AG04450 (cell line): ENCODE measurements around the gene VPS39. TPM values are rescaled to one million over a fixed set of nuclear protein-coding genes. Genes with fewer than 3 reads are reported as not detected.

ENCODE experiments used
- CTCF ChIA-PET: fragments of 300-600, 350-600 bp; formaldehyde crosslinking; extraction: SDS; loops from one replicate; lab custom pipeline; 2022; ENCODE audit warnings: antibody characterized with exemption, inconsistent platforms; lab: Charles Lee
- POLR2A ChIA-PET: fragments of 350-600 bp; formaldehyde crosslinking; extraction: SDS; loops from one replicate; lab custom pipeline; 2021; ENCODE audit warnings: antibody characterized with exemption, inconsistent platforms; lab: Yijun Ruan, JAX
- DNase-seq: peaks from one replicate; pipeline ENCODE4 v3.0.0-alpha.2; 2011; ENCODE audit warnings: low read depth, low spot score
- H3K27ac ChIP-seq: one replicate; pipeline ENCODE4 v1.5.1; 2012; ENCODE audit warnings: low read depth, low read length, control low read depth
- H3K27me3 ChIP-seq: one replicate; pipeline ENCODE4 v1.6.0; 2012; ENCODE audit warnings: low read length; ENCODE audit not compliant: control insufficient read depth, insufficient read depth
- H3K4me3 ChIP-seq: 2 replicates; pipeline ENCODE4 v1.5.1; 2011; ENCODE audit warnings: mild to moderate bottlenecking, low read depth, low read length, control low read depth
- H3K9me3 ChIP-seq: 2 replicates; pipeline ENCODE4 v1.5.1; 2012; ENCODE audit warnings: low read length; ENCODE audit not compliant: control insufficient read depth, insufficient read depth
- CTCF ChIP-seq: IDR thresholded peaks from 2 replicates; pipeline ENCODE4 v1.5.1; 2011; ENCODE audit warnings: low read depth, low read length, control low read depth, inconsistent platforms
- polyA plus RNA-seq: library from polyadenylated mRNA; depleted of rRNA; stranded (reverse); fragments of >200 nt; gene quantifications from 2 replicates; pipeline ENCODE4 v1.2.3, GENCODE V29; 2011

VPS39 gene
- polyA plus RNA-seq, 1 experiment, result 69.0 TPM

GRCh38 chr15:42155546-42156242 lies 52.4 kb downstream of the VPS39 start:
- Histone ChIP-seq H3K27ac (no peak overlapping the region), H3K4me3 (no peak overlapping the region), H3K27me3 (peaks cover 2% of the 10 kb centered on the region), H3K9me3 (no peaks in the 10 kb centered on the region; the same call in 1 of the 2 replicates)
- CTCF ChIA-PET, result no interaction called here
- TF ChIP-seq CTCF, result no peak
- no peak for DNase-seq
- POLR2A ChIA-PET, result no interaction called here

GRCh38 chr15:42154956-42155355 lies 53.1 kb downstream of the VPS39 start:
- Histone ChIP-seq H3K27ac (no peak overlapping the region), H3K27me3 (peaks cover 2% of the 10 kb centered on the region), H3K4me3 (no peak overlapping the region), H3K9me3 (no peaks in the 10 kb centered on the region; the same call in 1 of the 2 replicates)
- CTCF ChIA-PET, result no interaction called here
- TF ChIP-seq CTCF, result no peak
- no peak for DNase-seq
- POLR2A ChIA-PET, result no interaction called here

GRCh38 chr15:42154212-42154941 lies 53.7 kb downstream of the VPS39 start:
- ChIA-PET CTCF (no interaction called here), POLR2A (no interaction called here)
- no peaks in the 10 kb centered on the region; the same call in 1 of the 2 replicates for H3K9me3 ChIP-seq
- H3K27ac ChIP-seq, result no peak overlapping the region
- no peak overlapping the region for H3K4me3 ChIP-seq
- H3K27me3 ChIP-seq, result peaks cover 2% of the 10 kb centered on the region
- no peak for DNase-seq
- no peak for TF ChIP-seq CTCF

GRCh38 chr15:42153874-42154211 lies 54.3 kb downstream of the VPS39 start:
- DNase-seq, result no peak
- H3K4me3 ChIP-seq, result no peak overlapping the region
- peaks cover 2% of the 10 kb centered on the region for H3K27me3 ChIP-seq
- no peak overlapping the region for H3K27ac ChIP-seq
- CTCF ChIA-PET, result no interaction called here
- TF ChIP-seq CTCF, result no peak
- POLR2A ChIA-PET, result no interaction called here
- H3K9me3 ChIP-seq, result no peaks in the 10 kb centered on the region; the same call in 1 of the 2 replicates
